ENCODE measurements around the gene NAT9. TPM values are rescaled to one million over a fixed set of nuclear protein-coding genes. Genes with fewer than 3 reads are reported as not detected.

Gene NAT9
- total RNA-seq, 4 donors from 2014 or later, result 23.1 to 85.0 (median 37.4) TPM

- TF ChIP-seq CTCF (IDR thresholded peaks at IDR 0.05) (no peak), POLR2A (IDR thresholded peaks at IDR 0.05) (no peak)
- H3K36me3 ChIP-seq, result no peaks in the 10 kb centered on the region
- no peaks in the 10 kb centered on the region for H3K27me3 ChIP-seq
- no peak for DNase-seq
- no peaks in the 10 kb centered on the region for H3K9me3 ChIP-seq
- no peak overlapping the region for H3K27ac ChIP-seq
- H3K4me1 ChIP-seq, result no peaks in the 10 kb centered on the region
- no peak overlapping the region for H3K4me3 ChIP-seq
Measured at GRCh38 chr17:74807925-74808324, 31.8 kb upstream of the NAT9 start.

DNA sequence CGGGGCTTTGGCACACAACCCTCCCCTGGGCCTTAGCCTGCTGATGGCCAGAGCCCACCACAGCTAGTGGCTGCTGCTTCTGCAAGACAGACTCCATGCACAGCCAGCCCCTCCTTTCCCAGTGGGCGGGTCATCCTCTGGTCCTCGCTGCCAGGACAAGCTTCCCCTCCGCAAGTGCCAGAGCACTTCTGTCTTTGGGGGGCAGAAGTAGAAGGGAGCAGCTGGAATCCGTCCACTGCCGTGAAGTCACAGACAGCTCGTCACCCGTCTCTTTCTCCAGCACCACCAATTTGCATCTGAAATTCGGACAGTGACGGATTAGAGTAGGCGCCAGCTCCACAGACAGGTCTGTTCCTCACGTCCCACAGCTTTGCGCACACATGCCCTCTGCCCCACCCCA is 31.3 kb upstream of the NAT9 start:
- Histone ChIP-seq H3K4me3 (no peak overlapping the region), H3K9me3 (no peaks in the 10 kb centered on the region), H3K4me1 (no peaks in the 10 kb centered on the region), H3K27ac (no peak overlapping the region), H3K36me3 (no peaks in the 10 kb centered on the region), H3K27me3 (no peaks in the 10 kb centered on the region)
- no peak for DNase-seq
- TF ChIP-seq POLR2A (IDR thresholded peaks at IDR 0.05) (no peak), CTCF (IDR thresholded peaks at IDR 0.05) (no peak)

DNA sequence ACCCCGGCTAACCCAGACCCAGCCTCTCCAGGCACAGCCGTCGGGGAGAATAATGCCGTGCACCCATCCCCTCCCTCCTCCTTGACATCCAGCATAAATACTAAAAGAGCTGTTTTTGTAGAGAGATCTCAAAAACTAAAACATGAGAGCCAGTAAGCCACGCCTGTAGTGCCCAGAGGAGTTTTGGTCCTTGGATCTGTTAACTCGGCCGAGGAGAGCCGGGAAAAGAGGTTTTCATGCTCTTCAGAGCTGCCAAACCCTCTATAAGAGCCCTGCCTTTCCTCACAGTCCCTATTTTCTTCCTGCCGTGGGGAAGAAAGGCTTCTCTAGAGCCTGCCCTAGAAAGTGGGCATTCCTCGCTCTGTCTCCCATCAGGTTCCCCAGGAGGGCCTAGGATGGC is 30.2 kb upstream of the NAT9 start:
- Histone ChIP-seq H3K27me3 (no peaks in the 10 kb centered on the region), H3K9me3 (no peaks in the 10 kb centered on the region), H3K4me3 (no peak overlapping the region), H3K27ac (no peak overlapping the region), H3K4me1 (no peaks in the 10 kb centered on the region), H3K36me3 (peaks cover 0 to 2% (median 0%) of the 10 kb centered on the region in 3 donors)
- no peak for TF ChIP-seq POLR2A (IDR thresholded peaks at IDR 0.05)
- no peak for TF ChIP-seq CTCF (IDR thresholded peaks at IDR 0.05)
- DNase-seq, result no peak

- H3K27ac ChIP-seq, result no peak overlapping the region
- H3K36me3 ChIP-seq, result peaks cover 0 to 10% (median 0%) of the 10 kb centered on the region in 3 donors
- no peak overlapping the region for H3K4me3 ChIP-seq
- no peaks in the 10 kb centered on the region for H3K27me3 ChIP-seq
- no peak for DNase-seq
- no peaks in the 10 kb centered on the region for H3K4me1 ChIP-seq
- TF ChIP-seq CTCF (IDR thresholded peaks at IDR 0.05), result no peak
- TF ChIP-seq POLR2A (IDR thresholded peaks at IDR 0.05), result no peak
- H3K9me3 ChIP-seq, result no peaks in the 10 kb centered on the region
Measured at GRCh38 chr17:74805591-74805991, 29.4 kb upstream of the NAT9 start.

DNA sequence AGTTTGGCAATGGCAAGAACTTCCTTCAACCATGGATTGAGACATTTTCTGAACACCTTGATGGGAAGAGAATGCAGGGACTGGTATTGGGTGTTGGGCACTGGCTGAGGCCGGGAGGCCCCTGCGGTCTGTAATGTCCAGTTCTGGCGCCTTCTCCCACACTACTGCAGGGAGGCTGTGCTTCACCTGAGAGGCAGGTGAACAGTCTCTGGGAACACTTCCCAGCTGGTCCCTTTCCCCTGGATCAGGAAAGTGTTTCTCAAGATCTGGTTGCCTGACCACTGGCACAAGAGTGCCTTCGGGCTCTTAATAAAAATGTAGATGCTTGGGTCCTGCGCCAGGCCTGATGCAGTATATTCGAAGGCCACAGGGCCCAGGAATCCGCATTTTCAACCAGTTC is 28.5 kb upstream of the NAT9 start:
- H3K27ac ChIP-seq, result no peak overlapping the region
- DNase-seq, result no peak
- TF ChIP-seq CTCF (IDR thresholded peaks at IDR 0.05), result no peak
- no peak for TF ChIP-seq POLR2A (IDR thresholded peaks at IDR 0.05)
- peaks cover 0 to 16% (median 0%) of the 10 kb centered on the region in 3 donors for H3K36me3 ChIP-seq
- H3K9me3 ChIP-seq, result no peaks in the 10 kb centered on the region
- H3K4me1 ChIP-seq, result no peaks in the 10 kb centered on the region
- H3K27me3 ChIP-seq, result no peaks in the 10 kb centered on the region
- H3K4me3 ChIP-seq, result no peak overlapping the region

- no peak for DNase-seq
- Histone ChIP-seq H3K4me1 (no peaks in the 10 kb centered on the region), H3K9me3 (no peaks in the 10 kb centered on the region), H3K27me3 (no peaks in the 10 kb centered on the region), H3K4me3 (no peak overlapping the region), H3K27ac (no peak overlapping the region), H3K36me3 (peaks cover 0 to 16% (median 0%) of the 10 kb centered on the region in 3 donors)
- no peak for TF ChIP-seq CTCF (IDR thresholded peaks at IDR 0.05)
Measured at GRCh38 chr17:74803971-74804370, 27.8 kb upstream of the NAT9 start.
